GM12875 (cell line): Measurements from ENCODE around the gene PRKCA.

Experiments used
- H3K4me3 ChIP-seq: one replicate; pipeline ENCODE4 v1.5.1; 2011; ENCODE audit warnings: low read depth, low read length, control low read depth
- CTCF ChIP-seq: IDR thresholded peaks from 2 replicates; pipeline ENCODE4 v1.5.1; 2011; ENCODE audit warnings: low read depth, mild to moderate bottlenecking, control low read depth, inconsistent platforms, low read length, moderate library complexity, borderline replicate concordance; ENCODE audit not compliant: insufficient read depth

Gene PRKCA

DNA sequence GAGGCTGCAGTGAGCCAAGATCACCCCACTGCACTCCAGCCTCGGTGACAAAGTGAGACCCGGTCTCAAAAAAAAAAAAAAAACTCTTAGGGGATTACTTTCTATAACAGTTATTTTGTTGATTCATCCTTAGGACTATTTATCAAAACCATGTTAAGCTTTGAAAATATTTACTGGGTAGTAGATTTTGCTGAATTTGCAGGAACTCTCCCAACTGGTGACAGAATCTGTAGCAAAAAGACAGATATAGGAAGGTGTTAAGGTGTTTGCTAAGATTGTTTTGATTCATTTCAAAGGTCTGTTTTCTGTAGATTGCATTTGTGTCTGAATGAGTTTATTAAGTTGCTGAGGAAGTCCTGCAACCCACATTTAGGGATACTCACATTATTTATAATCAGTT, 192.6 kb downstream of the PRKCA start:
- TF ChIP-seq CTCF = no peak
- no peak overlapping the region for H3K4me3 ChIP-seq

GRCh38 chr17:66496306-66496705, 193.9 kb downstream of the PRKCA start:
- no peak overlapping the region for H3K4me3 ChIP-seq
- no peak for TF ChIP-seq CTCF

- no peak overlapping the region for H3K4me3 ChIP-seq
- TF ChIP-seq CTCF = no peak
Measured at GRCh38 chr17:66498580-66498979, 196.2 kb downstream of the PRKCA start.

GRCh38 chr17:66506641-66507040, 204.2 kb downstream of the PRKCA start:
- TF ChIP-seq CTCF = no peak
- H3K4me3 ChIP-seq = no peak overlapping the region

GRCh38 chr17:66507103-66507923, 204.9 kb downstream of the PRKCA start:
- H3K4me3 ChIP-seq = no peak overlapping the region
- no peak for TF ChIP-seq CTCF

- no peak for TF ChIP-seq CTCF
- no peak overlapping the region for H3K4me3 ChIP-seq
Measured at GRCh38 chr17:66507982-66508760, 205.8 kb downstream of the PRKCA start.
